GM19035 (cell line): ENCODE results near the gene UBQLN4.

Experiments used
- ATAC-seq: cut with Tn5 transposase; IDR thresholded peaks from one replicate; pipeline ENCODE4 v1.9.1; 2021; ENCODE audit not compliant: unreplicated experiment

Gene UBQLN4

GRCh38 chr1:156019946-156020292, 33.7 kb downstream of the UBQLN4 start:
- no peak for ATAC-seq

- no peak for ATAC-seq
These were observed 38.8 kb downstream of the UBQLN4 start for GRCh38 chr1:156014829-156015228.

DNA sequence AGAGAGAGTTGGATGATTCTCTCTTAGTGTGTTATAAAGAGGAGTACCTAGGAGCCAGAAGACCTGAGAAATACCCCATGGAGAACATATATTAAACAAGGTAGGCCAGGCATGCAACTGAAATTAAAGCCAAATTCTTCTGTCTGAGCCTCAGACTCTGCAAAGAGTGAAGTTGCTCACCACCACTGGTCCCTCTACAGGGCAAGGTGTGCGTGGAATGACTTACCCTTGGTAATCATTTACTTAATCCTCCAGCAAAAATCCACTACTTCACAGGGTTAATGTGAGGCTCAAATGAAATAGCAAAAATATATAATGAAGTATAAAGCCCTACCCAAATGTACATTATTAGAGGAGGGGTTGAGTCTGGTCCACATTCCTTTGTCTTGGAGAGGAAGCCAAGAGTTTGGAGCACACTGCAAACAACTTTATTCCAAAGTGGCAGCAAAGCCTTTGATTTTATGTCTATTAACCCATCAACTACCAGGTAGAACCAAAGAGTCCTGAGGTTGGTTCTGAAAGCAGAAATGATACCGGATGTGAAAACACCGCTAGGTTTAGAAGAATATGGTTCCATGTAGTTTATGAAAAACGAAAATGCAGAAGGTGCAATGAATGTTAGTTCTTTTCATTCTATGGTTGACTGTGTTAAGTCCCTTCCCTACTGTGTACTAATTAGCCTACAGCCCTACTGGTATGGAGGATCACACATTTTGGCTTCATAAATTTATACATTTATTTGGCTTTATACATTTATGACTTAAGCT, 41.4 kb downstream of the UBQLN4 start:
- ATAC-seq = peak; percentile 74

DNA sequence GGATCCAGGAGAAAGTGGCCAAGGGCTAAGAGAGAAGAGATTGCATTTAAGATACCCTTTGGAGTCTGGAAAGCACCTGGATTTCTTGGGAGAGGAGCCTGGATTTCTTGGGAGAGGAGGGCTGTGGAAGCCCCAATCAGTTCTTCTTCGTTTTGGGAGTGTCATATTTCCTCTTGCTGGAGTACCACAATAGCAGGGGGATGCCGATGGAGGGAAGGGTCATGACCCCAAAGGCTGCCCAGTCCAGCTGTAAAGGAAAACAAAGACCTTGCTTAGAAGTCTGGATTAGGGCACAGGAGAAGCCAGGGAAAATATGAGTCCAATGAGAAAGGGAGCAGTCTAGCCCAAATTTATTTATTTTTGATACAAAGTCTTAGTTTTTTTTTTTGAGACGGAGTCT, 44.2 kb downstream of the UBQLN4 start:
- ATAC-seq = no peak

GRCh38 chr1:156006666-156007376, 46.8 kb downstream of the UBQLN4 start:
- ATAC-seq = no peak

DNA sequence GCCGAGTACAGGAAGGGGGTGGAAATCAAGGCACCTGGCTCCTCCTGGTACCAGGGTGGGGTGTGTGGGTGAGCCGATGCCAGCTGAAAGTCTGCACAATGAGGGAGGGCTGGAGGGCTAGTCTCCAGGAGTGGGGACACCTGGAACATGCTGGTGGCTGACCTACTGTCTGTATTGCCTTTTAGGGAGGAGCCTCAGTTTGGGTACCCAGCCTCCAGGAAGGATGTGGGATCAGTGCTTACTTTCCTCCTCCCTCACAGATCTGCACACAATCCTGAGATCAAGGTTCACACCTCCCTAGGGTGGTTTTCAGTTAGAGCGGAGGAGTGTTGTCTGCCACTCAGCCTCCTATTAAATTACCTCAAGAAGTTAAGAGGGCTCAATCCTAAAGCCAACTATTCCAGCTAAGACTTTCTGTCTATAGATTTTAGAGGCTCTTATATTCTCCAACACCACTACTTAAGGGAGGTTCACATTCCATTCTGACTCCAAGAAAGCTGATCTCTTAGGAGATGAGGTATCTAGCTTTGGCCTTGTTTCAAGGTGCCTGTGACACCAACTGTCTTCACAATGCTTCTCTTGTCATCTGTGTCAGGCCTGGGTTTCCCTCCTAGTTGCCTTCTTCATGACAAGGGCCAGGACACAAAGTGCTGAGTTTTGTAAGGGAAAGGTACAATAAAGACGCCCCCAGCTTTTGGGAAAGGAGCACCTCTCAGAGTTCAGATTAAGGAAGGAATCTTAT, 48.6 kb downstream of the UBQLN4 start:
- ATAC-seq = no peak

- no peak for ATAC-seq
These were observed 49.7 kb downstream of the UBQLN4 start for GRCh38 chr1:156003923-156004188.

DNA sequence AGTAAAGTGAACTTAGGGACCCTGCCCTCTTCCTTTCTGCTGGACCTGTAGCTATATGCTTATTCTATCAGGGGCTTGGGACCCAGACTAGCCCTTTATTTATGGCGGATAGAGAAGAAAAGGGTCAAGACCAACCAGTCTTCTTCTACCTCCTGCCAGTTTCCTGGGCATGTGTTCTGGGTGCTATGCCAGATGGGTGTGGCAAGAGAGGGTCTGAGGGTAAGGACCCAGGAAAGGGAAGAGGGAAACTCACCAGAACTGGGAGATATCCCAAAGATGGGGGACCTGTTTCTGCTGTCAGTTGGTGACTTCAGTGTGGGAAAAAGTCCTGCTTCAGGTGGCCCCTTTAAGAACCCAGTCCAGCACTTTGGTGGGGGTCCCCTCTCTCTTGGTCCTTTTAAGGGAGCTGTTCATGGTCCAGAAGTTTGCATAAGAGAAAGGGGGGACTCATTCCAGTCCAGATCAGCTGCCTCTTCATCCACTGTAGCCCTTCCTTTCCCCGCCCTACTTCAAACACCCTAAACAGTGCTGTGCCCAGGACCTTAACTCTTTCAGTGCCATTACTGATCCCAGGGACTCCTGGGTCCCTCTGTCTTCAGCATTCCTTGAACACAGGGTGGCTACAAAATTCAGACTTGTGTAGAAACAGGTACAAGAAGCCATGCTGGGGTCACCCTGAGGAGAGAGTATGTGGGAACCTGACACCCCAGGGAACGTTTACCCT, 51.2 kb downstream of the UBQLN4 start:
- ATAC-seq = no peak

- ATAC-seq = no peak
These were observed 51.9 kb downstream of the UBQLN4 start for GRCh38 chr1:156001662-156002171.

DNA sequence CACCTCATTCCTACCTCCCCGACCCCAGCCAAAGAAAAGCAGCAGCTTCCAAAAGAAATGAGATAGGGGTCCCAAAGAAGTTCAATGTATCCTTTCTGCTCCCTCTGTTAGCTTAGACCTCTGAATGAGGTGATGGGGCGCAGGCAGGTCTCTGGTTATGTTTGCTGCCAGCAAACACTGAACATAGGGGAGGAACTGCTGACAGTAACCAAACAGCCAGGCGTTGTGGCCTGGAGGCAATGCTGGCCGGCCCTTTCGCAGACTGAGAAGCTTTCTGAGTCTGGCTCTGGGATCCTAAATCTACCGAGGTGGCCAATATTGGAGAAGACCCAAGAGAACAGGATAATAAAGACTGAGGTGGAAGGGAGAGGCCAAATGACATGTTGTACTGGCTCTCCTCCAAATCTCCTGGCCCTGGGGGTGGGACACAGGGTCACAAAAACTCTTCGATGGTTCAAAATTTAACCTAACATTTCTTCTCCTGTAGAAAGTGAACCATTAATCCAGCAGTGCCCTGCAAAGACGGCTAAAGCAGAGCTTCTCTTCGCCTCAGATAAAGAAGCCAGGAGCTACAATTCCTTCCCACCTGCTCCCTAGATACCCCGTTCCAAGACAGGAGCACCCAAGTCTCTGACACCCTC, 52.5 kb downstream of the UBQLN4 start:
- no peak for ATAC-seq

GRCh38 chr1:155999964-156000363, 53.6 kb downstream of the UBQLN4 start:
- no peak for ATAC-seq

DNA sequence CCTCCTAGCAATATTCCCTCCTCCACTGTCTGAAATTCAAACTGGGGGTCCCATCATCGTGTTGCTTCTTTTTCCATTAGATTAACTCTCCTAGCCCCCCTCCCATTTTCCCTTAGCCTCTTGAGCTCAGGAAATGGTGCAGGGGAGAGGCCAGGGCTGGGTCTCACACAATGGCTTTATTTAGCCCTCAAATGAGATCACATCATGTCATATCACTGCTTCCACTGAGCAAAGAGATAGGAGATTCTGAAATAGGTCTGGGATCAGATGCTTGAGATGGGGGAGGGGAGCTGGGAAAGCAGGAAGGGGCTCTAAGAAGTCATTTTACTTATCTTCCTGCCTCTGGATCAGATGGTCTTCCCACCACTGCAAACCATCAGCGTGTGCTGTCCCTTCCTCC, 57.4 kb downstream of the UBQLN4 start:
- no peak for ATAC-seq

DNA sequence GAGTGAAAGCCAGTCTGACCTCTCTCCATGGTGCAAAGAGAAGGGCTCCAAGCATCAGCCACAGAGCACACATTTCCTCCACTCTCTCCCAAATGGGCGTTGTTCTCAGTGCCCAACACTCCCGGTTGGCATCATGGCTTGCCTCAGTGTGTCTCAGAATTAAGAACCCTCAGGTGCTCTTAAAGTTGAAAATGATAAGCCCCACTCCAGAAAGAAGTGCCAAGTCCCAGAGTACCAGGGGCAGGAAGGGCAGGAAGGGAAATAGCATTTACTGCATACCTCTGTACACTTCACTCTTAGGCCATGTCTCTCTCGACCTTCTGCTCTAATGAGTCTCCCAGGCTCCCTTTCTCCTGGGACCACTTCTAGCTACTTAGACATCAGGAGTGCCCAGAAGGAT, 60.0 kb downstream of the UBQLN4 start:
- ATAC-seq = no peak

GRCh38 chr1:155990005-155990739, 63.4 kb downstream of the UBQLN4 start:
- ATAC-seq = no peak

DNA sequence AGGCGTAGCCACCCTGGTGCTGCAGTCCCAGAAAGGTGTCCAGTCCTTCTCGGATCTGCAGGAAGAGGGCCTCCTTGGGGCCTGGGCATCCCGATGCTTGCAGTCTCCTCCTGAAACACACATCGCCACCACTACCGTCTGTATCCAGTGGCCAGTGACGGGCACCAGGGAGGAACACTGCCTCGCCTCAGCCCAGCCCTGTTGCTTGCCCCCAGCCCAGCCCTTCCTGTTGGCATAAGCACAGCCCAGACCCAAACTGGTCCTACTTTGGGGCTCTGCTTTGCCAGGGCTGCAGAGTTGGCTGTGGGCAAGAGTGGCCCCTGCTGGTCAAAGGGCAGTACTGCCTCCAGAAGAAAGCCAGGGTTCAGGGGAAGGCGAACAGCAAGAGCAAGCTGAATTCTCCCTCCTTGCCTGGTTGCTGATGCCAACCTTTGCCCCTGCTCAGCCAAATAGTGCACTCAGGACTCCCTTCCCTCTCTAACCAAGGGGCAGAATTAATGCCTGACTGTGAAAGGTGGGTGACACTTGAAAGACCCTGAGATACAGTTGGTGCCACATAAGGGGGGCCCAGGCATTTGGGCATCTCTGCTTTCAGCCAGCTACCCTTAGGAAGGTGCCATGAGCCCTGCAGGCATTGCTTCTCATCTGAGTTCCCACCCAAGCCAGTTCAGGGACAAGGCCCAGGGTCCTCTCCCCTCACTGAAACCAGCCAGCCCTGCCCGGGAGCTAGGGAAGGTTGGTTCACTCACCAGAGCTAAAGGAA, 64.2 kb downstream of the UBQLN4 start:
- ATAC-seq = no peak
